T follicular helper cell (primary cell): ENCODE measurements around the gene TMC6.
"Not testable (repeated sequence)": the region's sequence is repeated elsewhere in the genome, so short reads cannot be mapped to it uniquely, and the experiment has no call there.

Experiments used
- DNase-seq: peaks from one replicate; pipeline ENCODE4 v3.0.0-alpha.2; 2020; ENCODE audit warnings: low read depth
- total RNA-seq, 2 experiments: gene quantifications; one replicate each; lab custom pipeline; 2026; lab: John Stamatoyannopoulos, UW

Gene TMC6, protein sequence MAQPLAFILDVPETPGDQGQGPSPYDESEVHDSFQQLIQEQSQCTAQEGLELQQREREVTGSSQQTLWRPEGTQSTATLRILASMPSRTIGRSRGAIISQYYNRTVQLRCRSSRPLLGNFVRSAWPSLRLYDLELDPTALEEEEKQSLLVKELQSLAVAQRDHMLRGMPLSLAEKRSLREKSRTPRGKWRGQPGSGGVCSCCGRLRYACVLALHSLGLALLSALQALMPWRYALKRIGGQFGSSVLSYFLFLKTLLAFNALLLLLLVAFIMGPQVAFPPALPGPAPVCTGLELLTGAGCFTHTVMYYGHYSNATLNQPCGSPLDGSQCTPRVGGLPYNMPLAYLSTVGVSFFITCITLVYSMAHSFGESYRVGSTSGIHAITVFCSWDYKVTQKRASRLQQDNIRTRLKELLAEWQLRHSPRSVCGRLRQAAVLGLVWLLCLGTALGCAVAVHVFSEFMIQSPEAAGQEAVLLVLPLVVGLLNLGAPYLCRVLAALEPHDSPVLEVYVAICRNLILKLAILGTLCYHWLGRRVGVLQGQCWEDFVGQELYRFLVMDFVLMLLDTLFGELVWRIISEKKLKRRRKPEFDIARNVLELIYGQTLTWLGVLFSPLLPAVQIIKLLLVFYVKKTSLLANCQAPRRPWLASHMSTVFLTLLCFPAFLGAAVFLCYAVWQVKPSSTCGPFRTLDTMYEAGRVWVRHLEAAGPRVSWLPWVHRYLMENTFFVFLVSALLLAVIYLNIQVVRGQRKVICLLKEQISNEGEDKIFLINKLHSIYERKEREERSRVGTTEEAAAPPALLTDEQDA
- total RNA-seq, result 56.8 to 306 reads per million in 2 experiments

GRCh38 chr17:78128551-78129350, at the start of gene TMC6:
TMC6 (minus strand) TSS chr17:78128755; CDS start chr17:78126832, 1,923 bp downstream.
- DNase-seq, result peak; percentile 63

DNA sequence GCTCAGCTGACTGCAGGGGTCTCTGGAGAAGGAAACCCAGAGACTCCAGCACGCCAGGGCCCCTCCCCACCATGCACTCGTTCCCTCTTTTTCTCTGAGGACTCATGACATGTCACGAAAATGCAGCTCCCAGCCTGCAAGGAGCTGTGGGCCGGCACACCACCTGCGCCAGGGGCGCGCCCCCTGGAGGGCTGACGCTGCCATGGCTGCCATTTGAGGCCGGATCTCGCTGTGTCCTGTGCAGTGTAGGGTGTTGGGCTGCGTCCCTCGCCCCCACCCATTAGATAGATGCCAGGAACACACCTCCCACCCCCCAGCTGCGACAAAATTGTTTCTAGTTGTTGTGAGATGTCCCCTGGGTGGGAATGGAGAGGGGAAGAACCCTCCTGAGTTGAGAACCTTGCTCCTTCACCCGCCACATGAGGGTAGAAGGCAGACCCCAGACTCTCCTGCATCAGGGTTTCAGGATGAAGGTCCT, 48.0 kb upstream of the TMC6 start:
- DNase-seq, result peak; percentile 63

DNA sequence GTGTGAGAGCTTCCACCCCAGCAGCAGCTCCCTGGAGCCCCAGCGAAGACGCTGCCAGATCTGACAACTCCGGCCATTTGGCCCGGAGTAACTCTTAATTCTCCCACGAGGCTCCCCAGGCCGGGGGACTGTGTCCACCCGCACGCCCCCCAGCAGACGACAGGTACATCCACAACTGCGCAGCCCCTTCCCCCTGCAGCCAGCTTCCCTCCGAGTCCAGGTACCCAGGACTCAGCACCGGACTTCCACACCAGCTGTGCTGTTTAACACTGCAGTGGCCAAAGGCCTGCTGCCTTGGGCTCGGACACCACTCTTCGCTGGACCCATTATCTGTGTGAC, 47.1 kb upstream of the TMC6 start:
- DNase-seq, result no peak

GRCh38 chr17:78174870-78175642, 46.5 kb upstream of the TMC6 start:
- no peak for DNase-seq

- no peak for DNase-seq
Observed at GRCh38 chr17:78174346-78174869, 45.9 kb upstream of the TMC6 start.

DNA sequence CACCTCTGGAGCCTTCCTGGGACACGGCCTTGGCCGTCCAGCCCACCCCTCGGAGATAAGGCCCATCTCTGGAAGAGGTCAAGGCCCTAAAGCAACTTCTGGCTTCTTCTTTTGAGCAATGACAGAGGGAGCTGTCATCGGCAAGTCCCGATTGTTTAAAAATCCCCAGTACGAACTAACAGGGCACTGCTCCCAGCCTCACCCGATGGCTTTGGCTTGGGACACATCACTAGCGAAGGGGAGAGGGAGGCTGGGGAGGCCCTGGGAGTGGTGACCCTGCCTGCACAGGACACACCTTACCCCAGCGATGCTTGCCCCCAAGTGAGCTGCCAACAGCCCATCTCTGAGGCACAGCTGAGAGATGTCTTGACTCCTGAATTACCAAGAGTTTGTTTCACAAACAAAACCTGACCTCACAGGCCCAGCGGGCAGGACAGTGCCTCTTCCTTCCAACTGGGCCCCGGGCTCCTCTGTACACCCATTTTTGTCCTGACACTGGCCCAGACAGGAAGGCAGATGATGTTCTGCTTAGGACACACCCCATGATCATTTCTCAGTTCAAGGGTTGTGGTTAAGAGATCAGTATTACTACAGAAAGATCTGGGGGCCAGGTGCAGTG, 44.7 kb upstream of the TMC6 start:
- DNase-seq, result no peak

DNA sequence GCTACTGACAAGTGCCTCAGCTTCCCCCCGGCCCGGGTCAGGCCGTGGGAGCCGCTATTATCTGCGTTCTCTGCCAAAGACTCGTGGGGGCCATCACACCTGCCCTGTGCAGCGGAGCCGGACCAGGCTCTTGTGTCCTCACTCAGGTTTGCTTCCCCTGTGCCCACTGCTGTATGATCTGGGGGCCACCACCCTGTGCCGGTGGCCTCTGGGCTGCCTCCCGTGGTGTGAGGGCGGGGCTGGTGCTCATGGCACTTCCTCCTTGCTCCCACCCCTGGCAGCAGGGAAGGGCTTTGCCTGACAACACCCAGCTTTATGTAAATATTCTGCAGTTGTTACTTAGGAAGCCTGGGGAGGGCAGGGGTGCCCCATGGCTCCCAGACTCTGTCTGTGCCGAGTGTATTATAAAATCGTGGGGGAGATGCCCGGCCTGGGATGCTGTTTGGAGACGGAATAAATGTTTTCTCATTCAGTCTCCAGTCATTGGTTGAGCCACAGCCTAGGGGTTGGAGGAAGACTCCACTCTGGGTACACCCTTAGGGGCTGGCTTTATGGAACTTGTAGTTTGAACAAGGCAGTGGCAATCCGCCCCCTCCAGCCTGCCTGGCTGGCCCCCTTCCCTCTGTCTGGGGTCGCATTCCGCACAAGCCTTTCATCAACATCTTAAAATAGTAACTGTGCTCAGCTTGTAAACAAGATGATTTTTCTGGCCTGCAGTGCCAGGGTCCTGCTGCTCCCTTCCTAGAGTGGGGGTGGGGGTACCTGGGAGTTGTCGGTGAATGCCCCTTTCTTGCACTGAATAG, 43.9 kb upstream of the TMC6 start:
- DNase-seq, result no peak

GRCh38 chr17:78171591-78172248, 43.2 kb upstream of the TMC6 start:
- not testable (repeated sequence) for DNase-seq

DNA sequence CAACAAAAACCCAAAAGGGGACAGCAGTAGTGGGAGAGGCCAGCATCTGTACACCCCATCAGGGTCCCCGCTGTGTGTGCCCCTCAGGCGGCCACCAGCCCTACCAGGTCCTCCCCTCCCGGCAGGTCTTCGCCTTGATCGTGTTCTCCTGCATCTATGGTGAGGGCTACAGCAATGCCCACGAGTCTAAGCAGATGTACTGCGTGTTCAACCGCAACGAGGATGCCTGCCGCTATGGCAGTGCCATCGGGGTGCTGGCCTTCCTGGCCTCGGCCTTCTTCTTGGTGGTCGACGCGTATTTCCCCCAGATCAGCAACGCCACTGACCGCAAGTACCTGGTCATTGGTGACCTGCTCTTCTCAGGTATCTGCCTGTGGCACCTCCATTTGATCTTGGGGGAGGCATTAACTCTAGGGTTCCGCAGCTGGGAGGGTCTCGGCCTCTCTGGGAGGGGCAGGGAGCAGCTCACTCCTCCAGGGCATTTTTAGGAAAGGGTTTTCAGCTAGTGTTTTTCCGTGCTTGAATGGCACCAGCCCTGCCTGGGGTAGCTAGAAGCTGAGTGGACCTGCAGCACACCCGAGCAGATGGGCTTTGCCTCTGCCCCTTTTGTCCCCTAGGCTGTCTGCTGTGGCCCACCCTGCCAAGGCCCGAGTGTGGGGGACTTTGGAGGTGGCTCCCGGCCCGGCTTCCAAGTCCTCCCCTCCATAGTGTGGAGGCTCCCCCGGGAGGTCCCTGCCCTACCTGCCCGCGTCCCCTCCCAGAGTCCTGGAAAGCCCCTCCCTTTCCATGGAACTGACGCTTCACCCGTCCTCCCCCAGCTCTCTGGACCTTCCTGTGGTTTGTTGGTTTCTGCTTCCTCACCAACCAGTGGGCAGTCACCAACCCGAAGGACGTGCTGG, 42.4 kb upstream of the TMC6 start:
- no peak for DNase-seq

DNA sequence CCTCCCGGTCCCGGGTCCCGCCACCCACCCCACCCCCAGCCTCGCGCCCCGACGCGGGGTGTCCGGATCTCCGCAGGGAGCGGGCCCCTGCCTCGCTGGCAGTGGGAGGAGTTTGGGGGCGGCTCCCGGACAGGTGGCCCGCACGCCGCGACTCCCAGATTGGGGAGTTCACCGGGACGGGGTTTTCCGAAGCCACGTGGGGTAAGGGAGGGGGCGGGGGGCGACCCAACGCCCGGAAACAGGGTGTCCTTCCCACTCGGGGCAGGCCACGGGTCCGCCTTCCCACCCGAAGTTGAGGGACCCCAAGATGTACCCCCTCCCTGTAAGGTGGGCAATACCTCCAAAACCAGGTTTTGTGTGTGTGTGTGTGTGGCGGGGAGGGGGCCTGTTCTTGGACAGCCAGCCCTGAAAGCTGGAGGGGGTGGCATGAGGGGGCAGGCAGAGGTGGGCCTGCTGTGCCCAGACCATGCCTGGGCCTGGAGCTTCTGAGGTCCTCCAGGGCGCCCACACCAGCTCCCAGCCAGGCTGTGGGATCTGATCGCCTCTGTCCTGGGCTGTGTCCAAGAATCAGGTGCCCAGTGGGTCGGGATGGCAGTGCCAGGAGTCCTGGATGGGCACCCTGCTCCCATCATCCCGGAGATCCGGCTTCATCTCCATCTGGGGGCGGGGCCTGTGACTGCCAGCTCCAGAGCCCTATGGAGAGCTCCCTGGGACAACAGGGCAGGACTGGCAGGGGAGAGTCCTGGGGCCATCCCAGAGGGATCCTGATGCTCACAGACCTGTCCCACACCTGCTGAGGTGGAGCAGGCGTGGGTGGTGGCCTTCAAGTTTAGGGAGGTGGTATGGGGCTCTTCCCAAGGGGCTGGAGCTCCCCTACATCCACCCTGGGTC, 40.6 kb upstream of the TMC6 start:
- DNase-seq, result peak; percentile 53

DNA sequence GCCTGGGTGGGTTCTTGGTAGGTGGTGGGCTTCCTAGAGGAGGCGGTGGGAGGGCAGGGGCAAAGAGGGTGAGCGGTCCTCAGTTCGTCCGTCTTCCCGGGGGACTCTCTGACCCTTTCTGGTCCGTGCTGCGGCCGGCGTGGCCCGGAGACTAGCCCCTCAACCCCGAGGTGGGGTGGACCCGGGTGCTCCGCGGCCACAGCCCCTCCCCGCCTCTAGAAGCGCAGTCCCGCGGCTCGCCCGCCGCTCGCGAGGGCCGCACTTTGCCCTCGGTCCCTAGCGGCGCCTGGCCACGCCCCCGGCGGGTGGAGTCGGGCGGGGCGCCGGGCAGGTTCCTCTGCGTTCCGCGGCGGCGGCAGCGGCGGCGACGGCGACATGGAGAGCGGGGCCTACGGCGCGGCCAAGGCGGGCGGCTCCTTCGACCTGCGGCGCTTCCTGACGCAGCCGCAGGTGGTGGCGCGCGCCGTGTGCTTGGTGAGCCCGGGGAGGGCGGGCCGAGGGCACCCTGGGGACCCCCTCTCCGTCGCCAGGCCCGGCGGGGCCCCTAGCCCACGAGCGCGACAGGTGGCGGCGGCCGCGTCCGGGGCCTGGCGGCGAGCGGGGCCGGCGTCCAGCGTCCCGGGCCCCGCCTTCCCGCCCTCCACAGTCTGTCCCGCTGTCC, 39.8 kb upstream of the TMC6 start, which contains the start of gene SYNGR2:
TSS of gene SYNGR2 (plus strand) at position 340 of the 661 bp plus-strand sequence. CDS start at position 376, 36 bp downstream.
- DNase-seq, result peak; percentile 78

GRCh38 chr17:78166416-78166815, 37.9 kb upstream of the TMC6 start:
- no peak for DNase-seq

GRCh38 chr17:78164748-78165607, 36.4 kb upstream of the TMC6 start:
- DNase-seq, result no peak

GRCh38 chr17:78163881-78164747, 35.6 kb upstream of the TMC6 start:
- DNase-seq, result no peak
